ENCODE measurements around the gene ARF1.

ARF1 gene

GRCh38 chr1:228045405-228045804 is 37.1 kb upstream of the ARF1 start:
- Histone ChIP-seq H3K27me3 (ENCODE audit: control insufficient read depth, insufficient read depth, low read length) (no peaks in the 10 kb centered on the region), H3K9me3 (ENCODE audit: control insufficient read depth, low read length) (no peaks in the 10 kb centered on the region), H3K27ac (no peak overlapping the region), H3K9ac (no peak overlapping the region), H3K36me3 (ENCODE audit: control insufficient read depth, insufficient read depth, low read length) (no peaks in the 10 kb centered on the region), H3K4me2 (ENCODE audit: low read length) (no peak overlapping the region), H3K4me1 (no peaks in the 10 kb centered on the region), H2AFZ (no peak overlapping the region), H3K4me3 (ENCODE audit: low read depth, low read length) (no peak overlapping the region), H3K79me2 (no peaks in the 10 kb centered on the region)
- TF ChIP-seq CTCF (IDR thresholded peaks at IDR 0.05), result no peak

- H3K27me3 ChIP-seq (ENCODE audit: control insufficient read depth, insufficient read depth, low read length), result no peaks in the 10 kb centered on the region
Measured at GRCh38 chr1:228045871-228046270, 36.6 kb upstream of the ARF1 start.

GRCh38 chr1:228046421-228047182 is 35.9 kb upstream of the ARF1 start:
- no peaks in the 10 kb centered on the region for H3K79me2 ChIP-seq
- H3K27ac ChIP-seq, result no peak overlapping the region
- TF ChIP-seq CTCF (IDR thresholded peaks at IDR 0.05), result no peak
- H3K9ac ChIP-seq, result no peak overlapping the region
- no peaks in the 10 kb centered on the region for H3K9me3 ChIP-seq (ENCODE audit: control insufficient read depth, low read length)
- no peak overlapping the region for H2AFZ ChIP-seq
- no peak overlapping the region for H3K4me2 ChIP-seq (ENCODE audit: low read length)
- no peaks in the 10 kb centered on the region for H3K27me3 ChIP-seq (ENCODE audit: control insufficient read depth, insufficient read depth, low read length)
- no peak overlapping the region for H3K4me3 ChIP-seq (ENCODE audit: low read depth, low read length)
- H3K4me1 ChIP-seq, result no peaks in the 10 kb centered on the region
- no peaks in the 10 kb centered on the region for H3K36me3 ChIP-seq (ENCODE audit: control insufficient read depth, insufficient read depth, low read length)

More at GRCh38 chr1:228045871-228046270, 36.6 kb upstream of the ARF1 start:
- Histone ChIP-seq H3K79me2 (no peaks in the 10 kb centered on the region), H3K9ac (no peak overlapping the region), H3K4me1 (no peaks in the 10 kb centered on the region), H3K9me3 (ENCODE audit: control insufficient read depth, low read length) (no peaks in the 10 kb centered on the region), H3K4me3 (ENCODE audit: low read depth, low read length) (no peak overlapping the region), H3K36me3 (ENCODE audit: control insufficient read depth, insufficient read depth, low read length) (no peaks in the 10 kb centered on the region), H2AFZ (no peak overlapping the region), H3K4me2 (ENCODE audit: low read length) (no peak overlapping the region), H3K27ac (no peak overlapping the region)
- TF ChIP-seq CTCF (IDR thresholded peaks at IDR 0.05), result no peak

- Histone ChIP-seq H3K4me2 (ENCODE audit: low read length) (no peak overlapping the region), H3K27me3 (ENCODE audit: control insufficient read depth, insufficient read depth, low read length) (no peaks in the 10 kb centered on the region)
- TF ChIP-seq CTCF (IDR thresholded peaks at IDR 0.05), result no peak
Measured at GRCh38 chr1:228047183-228047466, 35.4 kb upstream of the ARF1 start.

GRCh38 chr1:228048120-228048519 is 34.4 kb upstream of the ARF1 start:
- H2AFZ ChIP-seq, result no peak overlapping the region
- no peaks in the 10 kb centered on the region for H3K9me3 ChIP-seq (ENCODE audit: control insufficient read depth, low read length)
- no peak overlapping the region for H3K9ac ChIP-seq
- H3K27ac ChIP-seq, result no peak overlapping the region
- no peak for TF ChIP-seq CTCF (IDR thresholded peaks at IDR 0.05)
- H3K4me2 ChIP-seq (ENCODE audit: low read length), result no peak overlapping the region
- H3K4me3 ChIP-seq (ENCODE audit: low read depth, low read length), result no peak overlapping the region
- no peaks in the 10 kb centered on the region for H3K79me2 ChIP-seq
- no peaks in the 10 kb centered on the region for H3K4me1 ChIP-seq
- H3K36me3 ChIP-seq (ENCODE audit: control insufficient read depth, insufficient read depth, low read length), result no peaks in the 10 kb centered on the region
- H3K27me3 ChIP-seq (ENCODE audit: control insufficient read depth, insufficient read depth, low read length), result no peaks in the 10 kb centered on the region

More at GRCh38 chr1:228047183-228047466, 35.4 kb upstream of the ARF1 start:
- Histone ChIP-seq H3K79me2 (no peaks in the 10 kb centered on the region), H3K9me3 (ENCODE audit: control insufficient read depth, low read length) (no peaks in the 10 kb centered on the region), H2AFZ (no peak overlapping the region), H3K9ac (no peak overlapping the region), H3K4me3 (ENCODE audit: low read depth, low read length) (no peak overlapping the region), H3K4me1 (no peaks in the 10 kb centered on the region), H3K27ac (no peak overlapping the region), H3K36me3 (ENCODE audit: control insufficient read depth, insufficient read depth, low read length) (no peaks in the 10 kb centered on the region)

All from parathyroid adenoma (tissue), 2 donors.